ENCODE results near the gene STX16.
A peak's percentile ranks its signal among the peaks of the same experiment; 100 is the strongest.

Gene STX16

GRCh38 chr20:58650776-58651558 lies at the start of gene STX16:
Gene STX16, plus strand, starts transcription at chr20:58651283. Its CDS starts 724 bp downstream, at chr20:58652007.
- FAIRE-seq (no peak), DNase-seq (ENCODE audit: insufficient read length, low spot score) (peak; percentile 98)
- TF ChIP-seq POLR2A (IDR thresholded peaks at IDR 0.05; ENCODE audit: low read depth, low read length), result peak; percentile 71

GRCh38 chr20:58602124-58602523 lies 49.0 kb upstream of the STX16 start:
- DNase-seq (ENCODE audit: insufficient read length, low spot score) (no peak), FAIRE-seq (no peak)
- no peak for TF ChIP-seq POLR2A (IDR thresholded peaks at IDR 0.05; ENCODE audit: low read depth, low read length)

GRCh38 chr20:58603721-58604120 lies 47.4 kb upstream of the STX16 start:
- no peak for FAIRE-seq
- TF ChIP-seq POLR2A (IDR thresholded peaks at IDR 0.05; ENCODE audit: low read depth, low read length), result no peak
- no peak for DNase-seq (ENCODE audit: insufficient read length, low spot score)

DNA sequence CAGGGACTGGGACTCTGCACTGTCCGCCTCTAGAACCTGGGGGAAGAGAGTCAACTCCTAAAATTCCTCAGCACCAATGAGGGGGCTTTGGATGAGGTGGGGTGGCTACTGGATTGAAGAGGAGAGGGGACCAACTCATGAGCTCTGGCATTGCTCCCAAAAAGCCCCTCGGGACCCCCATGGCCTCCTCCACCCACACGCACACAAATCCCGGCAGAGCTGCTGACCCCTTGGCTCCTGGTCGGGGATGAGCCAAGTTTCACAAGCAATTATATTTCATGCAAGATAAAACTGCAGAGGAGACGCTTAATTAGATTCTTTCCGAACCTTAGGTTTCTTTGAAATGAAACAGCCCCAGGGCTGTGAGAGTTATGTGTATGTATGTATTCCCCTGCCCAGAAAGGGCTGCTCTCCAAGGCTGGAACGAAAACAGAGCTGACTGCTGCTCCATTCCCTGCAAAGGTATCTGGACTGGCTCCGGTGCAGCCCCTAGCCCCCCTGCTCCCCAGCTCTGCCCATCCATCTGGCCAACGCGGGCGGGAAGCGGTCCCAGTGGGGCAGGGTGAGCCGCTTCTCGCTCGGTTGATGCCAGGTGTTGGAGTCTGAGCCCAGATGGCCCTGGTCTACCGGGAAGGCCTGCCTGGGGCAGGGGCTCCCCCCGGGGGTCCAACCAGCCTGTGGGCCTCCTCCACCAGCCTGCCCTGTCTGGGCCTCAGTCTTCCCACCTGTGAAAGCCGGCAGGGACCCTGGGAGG lies 46.8 kb upstream of the STX16 start:
- no peak for FAIRE-seq
- no peak for DNase-seq (ENCODE audit: insufficient read length, low spot score)
- TF ChIP-seq POLR2A (IDR thresholded peaks at IDR 0.05; ENCODE audit: low read depth, low read length), result no peak

DNA sequence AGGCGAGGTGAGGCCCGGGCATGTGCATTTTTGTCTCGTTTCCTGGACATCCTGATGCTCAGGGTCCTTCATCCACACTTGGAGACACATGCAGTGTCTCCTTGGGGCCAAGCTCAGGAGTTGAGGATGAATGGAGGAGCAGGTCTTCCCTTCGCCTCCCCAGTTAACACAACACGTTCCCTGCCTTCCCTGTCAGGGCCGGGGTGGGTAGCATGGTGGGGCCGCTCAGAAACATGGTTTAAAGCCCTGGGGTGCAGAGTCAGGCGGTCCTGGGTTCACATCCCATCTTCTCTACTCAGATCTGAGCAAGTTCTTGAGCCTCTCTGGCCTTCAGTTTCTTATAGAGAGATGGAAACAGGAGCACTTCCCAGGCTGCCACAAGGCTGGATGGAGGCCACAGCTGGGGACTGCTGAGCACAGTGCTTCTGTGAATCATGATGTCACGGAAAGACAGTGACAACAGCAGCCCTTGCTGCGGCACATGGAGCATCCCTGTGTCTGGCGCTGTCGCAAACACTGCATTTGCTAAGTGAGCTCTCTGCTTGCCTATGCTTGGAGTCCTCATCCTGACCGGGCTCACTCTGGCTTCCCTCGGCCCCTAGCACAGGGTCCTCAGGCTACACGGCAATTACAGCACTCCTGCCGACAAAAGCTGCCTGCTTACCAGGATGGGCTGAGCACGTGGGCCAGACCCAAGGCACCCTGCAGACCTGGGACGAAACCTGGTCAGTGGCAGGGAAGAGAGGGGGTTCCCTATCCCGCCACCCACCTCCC lies 45.6 kb upstream of the STX16 start:
- FAIRE-seq (no peak), DNase-seq (ENCODE audit: insufficient read length, low spot score) (no peak)
- no peak for TF ChIP-seq POLR2A (IDR thresholded peaks at IDR 0.05; ENCODE audit: low read depth, low read length)

DNA sequence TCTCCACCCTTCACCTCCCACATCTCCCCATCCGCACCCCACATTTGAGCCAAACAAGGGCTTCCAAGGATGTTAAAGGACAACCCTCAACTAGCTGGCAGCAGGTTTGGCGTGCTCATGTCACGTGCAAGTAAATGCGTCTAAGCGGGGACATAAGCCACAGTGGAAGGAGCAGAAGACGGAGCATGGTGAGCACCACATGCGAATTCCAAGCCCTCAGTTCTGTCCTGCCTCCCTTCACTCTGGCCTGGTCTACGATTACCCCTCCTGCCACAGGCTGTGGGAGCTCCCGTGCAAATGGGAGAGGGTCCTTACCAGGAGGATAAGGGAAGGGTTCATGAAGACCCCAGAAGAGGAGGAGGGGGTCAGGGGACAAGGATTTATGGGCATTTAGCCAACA lies 44.9 kb upstream of the STX16 start:
- no peak for FAIRE-seq
- no peak for TF ChIP-seq POLR2A (IDR thresholded peaks at IDR 0.05; ENCODE audit: low read depth, low read length)

DNA sequence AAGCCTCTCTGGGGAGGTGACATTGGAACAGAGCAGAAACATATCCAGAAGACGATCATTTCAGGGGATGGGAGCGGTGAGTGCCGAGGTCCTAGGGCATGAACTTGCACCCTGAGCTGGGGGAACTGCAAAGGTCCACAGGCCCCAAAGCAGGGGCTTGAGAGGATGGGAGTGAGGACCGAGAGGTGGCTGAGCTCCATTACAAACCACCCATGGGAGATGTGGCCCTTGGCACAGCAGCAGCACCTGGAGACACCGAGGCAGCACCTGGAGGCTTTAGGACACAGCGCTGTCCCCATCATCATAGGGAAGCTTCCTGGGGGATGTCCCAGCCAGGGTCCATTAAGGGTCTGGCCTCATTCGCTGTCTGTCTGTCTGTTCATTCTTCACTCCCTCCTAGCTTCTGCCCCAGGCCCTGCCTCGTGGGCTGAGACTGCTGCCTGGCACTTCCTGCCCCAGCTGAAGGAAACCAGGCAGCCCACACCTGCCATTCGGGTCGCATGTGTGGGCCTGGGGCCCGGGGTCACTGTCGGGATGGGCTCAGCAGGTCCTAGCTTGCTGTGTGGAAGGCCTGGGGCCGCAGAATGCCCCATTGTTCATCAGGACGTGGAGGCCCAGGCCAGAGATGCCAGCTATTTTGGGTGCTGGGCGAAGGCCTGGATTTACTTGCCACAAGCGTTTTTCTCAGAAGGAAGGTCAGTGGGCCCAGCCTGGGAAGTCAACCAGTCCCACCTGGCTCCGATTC lies 42.8 kb upstream of the STX16 start:
- no peak for TF ChIP-seq POLR2A (IDR thresholded peaks at IDR 0.05; ENCODE audit: low read depth, low read length)
- FAIRE-seq, result no peak
- DNase-seq (ENCODE audit: insufficient read length, low spot score), result no peak

More for the DNA sequence above, 44.9 kb upstream of the STX16 start:
- DNase-seq (ENCODE audit: insufficient read length, low spot score), result no peak

- DNase-seq (ENCODE audit: insufficient read length, low spot score) (no peak), FAIRE-seq (no peak)
- TF ChIP-seq POLR2A (IDR thresholded peaks at IDR 0.05; ENCODE audit: low read depth, low read length), result no peak
Measured at GRCh38 chr20:58609026-58609425, 42.1 kb upstream of the STX16 start.

- FAIRE-seq (no peak), DNase-seq (ENCODE audit: insufficient read length, low spot score) (no peak)
- TF ChIP-seq POLR2A (IDR thresholded peaks at IDR 0.05; ENCODE audit: low read depth, low read length), result no peak
Measured at GRCh38 chr20:58610071-58610800, 40.8 kb upstream of the STX16 start.

- FAIRE-seq (no peak), DNase-seq (ENCODE audit: insufficient read length, low spot score) (no peak)
- no peak for TF ChIP-seq POLR2A (IDR thresholded peaks at IDR 0.05; ENCODE audit: low read depth, low read length)
Measured at GRCh38 chr20:58610811-58611210, 40.3 kb upstream of the STX16 start.

- no peak for TF ChIP-seq POLR2A (IDR thresholded peaks at IDR 0.05; ENCODE audit: low read depth, low read length)
- DNase-seq (ENCODE audit: insufficient read length, low spot score) (no peak), FAIRE-seq (no peak)
Measured at GRCh38 chr20:58611236-58612030, 39.6 kb upstream of the STX16 start.

DNA sequence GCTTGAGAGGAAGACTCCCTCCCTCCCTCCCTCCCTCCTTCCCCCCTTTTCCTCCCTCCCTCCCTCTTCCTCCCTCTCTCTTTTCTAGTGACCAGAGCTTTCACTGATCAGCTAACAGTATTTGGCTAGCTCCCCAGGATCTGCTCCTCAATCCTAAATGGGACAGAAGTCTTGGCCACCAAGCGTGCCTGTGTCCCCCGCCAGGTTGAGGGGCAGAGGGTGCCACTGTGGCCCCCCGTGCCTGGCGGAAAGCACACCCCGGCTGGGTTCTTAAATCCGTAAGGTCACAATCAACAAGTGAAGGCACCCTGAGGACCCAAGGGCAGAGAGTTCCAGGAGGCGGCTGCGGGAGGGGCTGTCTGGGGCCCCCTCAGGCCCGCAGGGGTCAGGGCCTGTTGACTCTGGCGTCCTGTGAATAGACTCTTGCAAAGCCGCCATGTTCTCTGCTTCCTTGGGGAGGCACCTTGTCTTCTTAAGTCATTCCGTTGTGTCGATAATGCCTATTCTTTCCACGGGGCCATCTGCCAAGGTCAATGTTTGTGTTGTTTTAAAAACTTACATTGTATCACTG lies 38.9 kb upstream of the STX16 start:
- no peak for TF ChIP-seq POLR2A (IDR thresholded peaks at IDR 0.05; ENCODE audit: low read depth, low read length)
- FAIRE-seq, result no peak
- DNase-seq (ENCODE audit: insufficient read length, low spot score), result no peak

Measured in H54 (cell line).